CD4-positive, alpha-beta T cell treated with Interferon alpha-2 for 1 hour (primary cell): ENCODE data around the gene NSMF.
A peak's percentile ranks its signal among the peaks of the same experiment; 100 is the strongest.
"Not testable (repeated sequence)": the region's sequence is repeated elsewhere in the genome, so short reads cannot be mapped to it uniquely, and the experiment has no call there.

Experiments used
- DNase-seq, 2 donors: peaks; one replicate each; pipeline ENCODE4 v3.0.0-alpha.2; 2020 to 2022

Gene NSMF

GRCh38 chr9:137410236-137410890 lies 48.8 kb downstream of the NSMF start:
- DNase-seq: not testable (repeated sequence)

GRCh38 chr9:137409515-137409914 lies 49.6 kb downstream of the NSMF start:
- DNase-seq: no peak

- no peak for DNase-seq
Observed at GRCh38 chr9:137408651-137409405, 50.3 kb downstream of the NSMF start.

- no peak for DNase-seq
Observed at GRCh38 chr9:137407590-137408300, 51.4 kb downstream of the NSMF start.

GRCh38 chr9:137406876-137407589 lies 52.1 kb downstream of the NSMF start:
- DNase-seq: peak; percentile 52 to 74

GRCh38 chr9:137406085-137406760 lies 52.9 kb downstream of the NSMF start:
- DNase-seq: no peak

- DNase-seq: no peak
Observed at GRCh38 chr9:137405677-137406081, 53.5 kb downstream of the NSMF start.

GRCh38 chr9:137404961-137405567 lies 54.1 kb downstream of the NSMF start:
- DNase-seq: no peak

- DNase-seq: no peak
Observed at GRCh38 chr9:137403269-137403668, 55.9 kb downstream of the NSMF start.

- DNase-seq: no peak
Observed at GRCh38 chr9:137402746-137403145, 56.4 kb downstream of the NSMF start.

- no peak for DNase-seq
Observed at GRCh38 chr9:137398561-137399468, 60.3 kb downstream of the NSMF start.

GRCh38 chr9:137397675-137398423 lies 61.3 kb downstream of the NSMF start:
- DNase-seq: no peak
